Neural cell (in vitro differentiated cells): ENCODE measurements around the gene TMEM106A. TPM values are rescaled to one million over a fixed set of nuclear protein-coding genes. Genes with fewer than 3 reads are reported as not detected.

Experiments
- polyA plus RNA-seq: library from polyadenylated mRNA; depleted of rRNA; stranded (reverse); fragments of >200 nt; gene quantifications from 2 replicates; pipeline ENCODE4 v1.2.3, GENCODE V29; 2014
- small RNA-seq, 3 experiments: library from RNA; depleted of rRNA; stranded (forward); fragments of <200 nt; gene quantifications; one replicate each; pipeline ENCODE3, GENCODE V24; 2012

Gene TMEM106A
- polyA plus RNA-seq, 1 donor from 2014 or later, result not detected

Small RNA genes within 50 kb of the gene (small RNA-seq; reads per million reads assigned to genes)
- 0 reads per million in 3 experiments for gene AC060780.2
- 0 reads per million in 3 experiments for gene AC060780.3
- gene RF00004, result 0 to 0.08 (median 0) reads per million in 3 experiments
- 0 reads per million in 3 experiments for gene RNU2-1

Other genes starting within 250 kb of the TMEM106A start
- gene AARSD1, start 247.4 kb upstream of the TMEM106A start, polyA plus RNA-seq, result 52.0 and 64.2 TPM in 2 replicates
- 5.8 and 7.8 TPM in 2 replicates for gene PTGES3L, start 231.8 kb upstream of the TMEM106A start, polyA plus RNA-seq
- 15.1 and 16.3 TPM in 2 replicates for gene RUNDC1, start 231.3 kb upstream of the TMEM106A start, polyA plus RNA-seq
- 1,167 and 1,178 TPM in 2 replicates for gene RPL27, start 213.5 kb upstream of the TMEM106A start, polyA plus RNA-seq
- not detected in 2 replicates for gene IFI35, start 205.1 kb upstream of the TMEM106A start, polyA plus RNA-seq
- 151 and 193 TPM in 2 replicates for gene VAT1, start 189.5 kb upstream of the TMEM106A start, polyA plus RNA-seq
- 43.8 and 44.1 TPM in 2 replicates for gene RND2, start 186.6 kb upstream of the TMEM106A start, polyA plus RNA-seq
- gene BRCA1, start 86.5 kb upstream of the TMEM106A start, polyA plus RNA-seq, result 0.98 and 1.0 TPM in 2 replicates
- gene NBR1, start 40.7 kb upstream of the TMEM106A start, polyA plus RNA-seq, result 59.6 and 62.4 TPM in 2 replicates
- gene CCDC200, start 16.7 kb downstream of the TMEM106A start, polyA plus RNA-seq, result not detected in 2 replicates
- not detected in 2 replicates for gene RNU2-1, start 22.1 kb downstream of the TMEM106A start, polyA plus RNA-seq
- gene ARL4D, start 187.1 kb downstream of the TMEM106A start, polyA plus RNA-seq, result 10.6 and 17.0 TPM in 2 replicates